ENCODE results near the gene MICAL2.

The MICAL2 gene

DNA sequence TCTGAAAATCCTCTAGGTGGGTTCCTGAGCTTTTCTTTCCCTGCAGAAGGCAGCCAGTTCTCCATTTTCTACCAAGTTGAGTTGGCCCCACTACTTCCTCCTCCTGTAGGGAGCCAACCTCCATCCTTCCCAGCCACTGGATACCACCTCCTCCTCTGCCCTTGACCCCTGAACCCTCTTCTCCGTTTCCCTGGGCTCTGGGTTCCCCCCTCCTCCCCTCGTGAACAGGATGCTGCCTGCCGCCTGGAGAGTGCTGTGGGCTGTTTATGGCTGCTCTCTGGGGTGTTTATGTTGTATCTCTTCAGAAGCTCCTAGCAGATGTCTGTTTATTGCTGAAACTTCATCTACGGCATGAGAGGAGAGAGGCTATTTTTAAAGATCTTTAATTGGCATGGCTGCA, 8.6 kb downstream of the MICAL2 start:
- DNase-seq (ENCODE audit: low read depth) = no peak

DNA sequence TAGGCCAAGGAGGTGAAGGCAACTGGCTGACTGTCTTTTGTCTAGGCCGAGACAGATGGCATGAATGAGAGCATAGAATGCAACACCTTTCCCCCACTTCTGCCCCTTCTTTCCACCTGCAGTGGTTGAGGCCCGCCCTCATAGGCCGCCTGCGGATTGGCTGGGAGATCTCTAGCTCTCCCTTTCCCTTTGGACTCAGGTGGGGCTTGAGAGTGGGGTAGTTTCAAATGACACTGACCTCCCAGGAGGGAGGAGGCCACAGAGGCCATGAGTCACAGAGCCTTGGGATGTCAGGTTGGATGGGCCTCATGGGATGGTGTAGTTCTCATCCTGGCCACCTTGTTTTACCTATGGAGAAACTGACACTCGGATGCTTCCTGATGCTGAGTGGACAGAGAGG, 9.1 kb downstream of the MICAL2 start:
- DNase-seq (ENCODE audit: low read depth) = no peak

- no peak for DNase-seq (ENCODE audit: low read depth)
Measured at GRCh38 chr11:12120031-12121008, 9.9 kb downstream of the MICAL2 start.

DNA sequence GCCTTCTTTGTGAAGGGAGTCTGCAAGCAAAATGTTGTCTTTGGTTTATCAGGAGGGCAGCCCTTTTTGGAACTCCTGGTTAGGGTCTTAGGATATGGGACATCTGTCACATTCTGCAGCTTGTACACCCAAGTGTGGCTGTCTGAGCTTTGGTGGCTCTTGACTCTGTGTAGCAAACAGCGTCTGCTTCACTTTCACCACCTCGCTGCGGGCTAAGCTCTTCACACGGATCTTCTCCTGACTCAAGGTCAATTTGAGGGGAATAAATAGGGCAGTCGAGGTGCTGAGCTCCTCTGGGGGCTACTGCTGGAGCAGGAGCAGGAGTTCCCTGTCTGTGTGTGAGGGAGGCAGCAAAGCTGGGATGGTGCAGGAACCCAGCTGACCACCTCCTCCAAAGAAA, 10.6 kb downstream of the MICAL2 start:
- DNase-seq (ENCODE audit: low read depth) = no peak

DNA sequence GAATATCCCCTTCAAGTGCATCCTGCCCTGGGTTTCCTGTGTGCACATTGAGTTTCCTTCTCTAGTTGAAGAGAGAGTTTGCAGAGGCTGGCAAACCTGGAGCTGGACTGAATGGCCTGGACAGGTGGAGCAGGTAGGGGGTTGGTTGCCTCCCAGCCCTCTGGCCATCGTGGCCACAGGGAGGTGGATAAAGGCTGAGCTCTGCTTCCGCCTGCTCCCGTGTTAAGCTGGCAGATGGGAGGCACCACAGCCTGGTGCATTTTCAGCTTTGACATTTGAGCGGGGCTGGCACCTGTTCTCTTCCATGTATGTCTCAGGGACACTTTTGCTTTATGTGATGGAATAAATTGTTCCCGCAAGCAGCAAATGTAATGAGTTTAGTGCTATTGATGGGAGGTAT, 11.1 kb downstream of the MICAL2 start:
- no peak for DNase-seq (ENCODE audit: low read depth)

DNA sequence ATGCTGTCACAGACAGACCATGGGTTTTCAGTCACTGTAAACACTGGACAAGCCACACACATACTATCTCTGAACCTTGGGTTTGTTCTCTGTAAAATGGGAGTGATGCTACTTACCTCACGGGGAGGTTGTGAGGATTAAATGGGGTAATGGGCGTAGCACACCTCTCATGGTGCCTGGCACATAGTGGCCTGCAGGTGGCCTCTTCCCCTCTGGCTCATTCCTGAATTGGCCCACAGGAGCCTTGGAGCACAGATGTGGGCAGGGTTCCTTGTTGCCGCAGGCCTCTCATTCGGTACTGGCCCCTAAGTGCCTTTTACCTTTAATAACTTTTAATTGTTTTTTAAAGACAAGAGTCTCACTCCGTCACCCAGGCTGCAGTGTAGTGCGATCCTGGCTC, 11.7 kb downstream of the MICAL2 start:
- DNase-seq (ENCODE audit: low read depth) = no peak

- DNase-seq (ENCODE audit: low read depth) = no peak
Measured at GRCh38 chr11:12123273-12123672, 12.9 kb downstream of the MICAL2 start.

DNA sequence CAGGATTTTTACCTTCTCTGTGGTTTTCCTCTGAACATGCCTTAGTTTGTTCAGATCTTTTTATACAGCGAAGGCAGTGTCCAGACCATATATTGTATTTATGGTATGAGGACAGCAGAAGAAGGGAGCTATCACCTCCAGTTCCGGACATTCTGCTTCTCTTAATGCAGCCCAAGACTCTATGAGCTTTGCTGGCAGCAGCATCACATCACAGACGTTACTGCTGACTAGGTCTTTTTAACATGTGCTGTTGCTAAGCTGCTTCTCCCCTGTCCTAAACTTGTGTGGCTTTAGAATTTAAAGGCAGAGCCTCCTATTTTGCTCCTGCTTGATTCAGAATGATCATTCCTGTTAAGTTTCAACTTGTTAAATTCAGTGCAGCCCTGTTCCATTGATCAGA, 13.4 kb downstream of the MICAL2 start:
- no peak for DNase-seq (ENCODE audit: low read depth)

DNA sequence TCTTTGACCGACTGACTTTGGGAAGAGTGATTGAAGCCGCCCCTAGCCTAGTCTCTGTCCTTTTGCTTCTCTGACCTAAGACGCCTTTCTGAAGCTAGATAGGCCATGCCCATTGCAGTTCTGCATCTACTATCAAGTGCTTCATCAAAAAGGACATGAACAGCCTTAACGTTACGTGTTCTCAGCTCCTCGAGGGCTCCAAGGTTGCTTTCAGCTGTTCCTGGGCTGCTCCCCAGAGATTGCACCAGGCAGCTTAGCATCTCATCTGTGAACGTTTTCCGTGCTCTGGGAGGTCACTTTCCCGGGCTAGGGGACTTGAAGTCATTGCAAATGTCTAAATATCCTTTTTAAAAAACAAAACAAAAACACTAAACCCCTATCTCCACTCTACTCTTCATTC, 13.9 kb downstream of the MICAL2 start:
- DNase-seq (ENCODE audit: low read depth) = no peak

- no peak for DNase-seq (ENCODE audit: low read depth)
Measured at GRCh38 chr11:12125609-12126149, 15.3 kb downstream of the MICAL2 start.

- DNase-seq (ENCODE audit: low read depth) = peak; percentile 67
Measured at GRCh38 chr11:12126344-12127019, 16.1 kb downstream of the MICAL2 start.

- DNase-seq (ENCODE audit: low read depth) = no peak
Measured at GRCh38 chr11:12127206-12127898, 17.0 kb downstream of the MICAL2 start.

- no peak for DNase-seq (ENCODE audit: low read depth)
Measured at GRCh38 chr11:12128301-12128751, 17.9 kb downstream of the MICAL2 start.

GRCh38 chr11:12129227-12129626, 18.8 kb downstream of the MICAL2 start:
- no peak for DNase-seq (ENCODE audit: low read depth)

GRCh38 chr11:12130180-12130980, 20.0 kb downstream of the MICAL2 start:
- DNase-seq (ENCODE audit: low read depth) = no peak

- no peak for DNase-seq (ENCODE audit: low read depth)
Measured at GRCh38 chr11:12131943-12132789, 21.8 kb downstream of the MICAL2 start.

GRCh38 chr11:12132790-12133145, 22.4 kb downstream of the MICAL2 start:
- DNase-seq (ENCODE audit: low read depth) = no peak

DNA sequence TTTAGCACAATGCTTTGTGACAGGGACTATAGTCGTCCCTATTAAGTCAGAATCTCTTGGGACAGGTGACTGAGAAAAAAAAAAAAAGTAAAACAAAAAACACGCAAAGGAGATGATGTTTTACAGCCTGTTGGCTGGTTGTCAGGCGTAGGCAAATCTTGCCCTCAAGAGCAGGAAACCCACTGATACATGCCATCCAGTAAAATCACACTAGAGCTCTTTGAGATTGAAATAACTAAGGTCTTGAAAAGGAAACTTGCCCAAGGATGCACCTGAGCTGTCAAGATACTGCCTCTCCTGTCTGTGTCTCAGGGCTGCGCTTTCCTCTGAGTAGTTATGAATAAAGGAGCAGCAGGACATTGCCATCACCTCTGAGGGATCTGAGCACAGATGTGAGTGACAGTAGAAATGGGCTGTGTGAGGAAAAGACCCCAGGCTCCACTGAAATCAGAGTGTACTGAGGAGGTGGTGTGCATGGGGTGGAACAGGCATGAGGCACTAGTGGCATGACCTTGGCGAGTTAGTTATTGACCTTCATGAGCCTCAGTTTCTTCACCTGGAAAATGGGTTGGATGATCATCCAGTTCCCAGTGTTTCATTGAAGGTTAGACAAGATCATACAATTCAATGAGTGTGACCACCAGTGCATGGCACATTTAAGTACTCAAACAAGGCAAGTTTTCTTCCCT, 23.3 kb downstream of the MICAL2 start:
- no peak for DNase-seq (ENCODE audit: low read depth)

DNA sequence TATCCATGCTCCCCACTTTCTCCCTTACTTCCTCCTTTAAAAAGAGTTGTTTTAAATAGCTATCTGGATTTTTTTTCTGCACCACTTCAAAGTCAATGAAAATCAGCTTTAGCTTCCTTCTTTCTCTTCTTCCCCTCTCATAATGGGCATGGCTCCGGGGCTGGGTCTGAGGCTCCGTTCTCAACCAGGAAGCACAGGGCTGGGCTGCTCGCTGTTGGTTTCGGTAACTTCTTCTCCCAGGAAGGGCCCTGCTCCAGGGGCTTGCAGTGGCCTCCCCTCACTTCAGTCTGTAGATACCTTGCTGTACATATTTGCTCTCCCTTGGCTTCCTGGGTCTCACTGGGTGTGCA, 23.8 kb downstream of the MICAL2 start:
- DNase-seq (ENCODE audit: low read depth) = no peak

GRCh38 chr11:12135185-12135584, 24.8 kb downstream of the MICAL2 start:
- no peak for DNase-seq (ENCODE audit: low read depth)
